GM12878 (cell line): ENCODE measurements around the gene ANAPC15. TPM values are rescaled to one million over a fixed set of nuclear protein-coding genes. Genes with fewer than 3 reads are reported as not detected.

ENCODE experiments used
- BHLHE40 ChIP-seq, 2 experiments: fragments of 450-650 bp in 1 of 2; IDR thresholded peaks; 2 replicates each; pipeline ENCODE4 v1.6.1; 2011 to 2017; ENCODE audit warnings: low read depth in 2 of 2, borderline replicate concordance in 1 of 2, improper control_type of control experiment in 1 of 2, low read length in 1 of 2, mild to moderate bottlenecking in 1 of 2
- CBX5 ChIP-seq: sonication (generic); IDR thresholded peaks from 2 replicates; pipeline ENCODE4 v1.6.1; 2016; ENCODE audit warnings: low read depth, moderate library complexity, mild to moderate bottlenecking, inconsistent platforms
- CEBPB ChIP-seq, 2 experiments: fragments of 150-350 bp in 1 of 2; IDR thresholded peaks; 2 replicates each; pipeline ENCODE4 v1.6.1; 2012 to 2014; ENCODE audit warnings: low read depth in 2 of 2, low read length in 2 of 2, borderline replicate concordance in 1 of 2, inconsistent platforms in 1 of 2
- EZH2 ChIP-seq: IDR thresholded peaks from 2 replicates; pipeline ENCODE4 v1.6.1; 2012; ENCODE audit warnings: low read depth, mild to moderate bottlenecking, control low read depth, inconsistent platforms, low read length, borderline replicate concordance; ENCODE audit not compliant: control insufficient read depth
- HDAC6 ChIP-seq: fragments of 200-600 bp; sonication (generic); IDR thresholded peaks from one replicate; pipeline ENCODE4 v1.8.0; 2017; ENCODE audit warnings: antibody characterized with exemption; ENCODE audit not compliant: unreplicated experiment
- IKZF2 ChIP-seq, 2 experiments: fragments of 450-650 bp; IDR thresholded peaks; 2 replicates each; pipeline ENCODE4 v1.6.1; 2017; ENCODE audit warnings: mild to moderate bottlenecking in 2 of 2, moderate library complexity in 2 of 2
- IRF4 ChIP-seq: IDR thresholded peaks from 2 replicates; pipeline ENCODE4 v1.6.1; 2011; ENCODE audit warnings: low read depth, low read length
- KAT2A ChIP-seq: conservative IDR thresholded peaks from 2 replicates; pipeline ENCODE4 v1.6.1; 2011; ENCODE audit warnings: low read depth, low read length; ENCODE audit not compliant: control insufficient read depth
- MAX ChIP-seq: IDR thresholded peaks from 2 replicates; pipeline ENCODE4 v1.6.1; 2012; ENCODE audit warnings: low read depth, low read length, improper control_type of control experiment
- MYC ChIP-seq: IDR thresholded peaks from 2 replicates; pipeline ENCODE4 v1.6.1; 2011; ENCODE audit warnings: mild to moderate bottlenecking, low read length, moderate library complexity, inconsistent platforms; ENCODE audit not compliant: insufficient read depth, insufficient replicate concordance, insufficient read length, severe bottlenecking
- RB1 ChIP-seq: fragments of 450-650 bp; formaldehyde crosslinking; IDR thresholded peaks from 2 replicates; pipeline ENCODE4 v1.6.1; 2017; ENCODE audit warnings: mild to moderate bottlenecking, borderline replicate concordance
- SREBF2 ChIP-seq: IDR thresholded peaks from 2 replicates; pipeline ENCODE4 v1.6.1; 2012; ENCODE audit warnings: mild to moderate bottlenecking, low read length
- SRF ChIP-seq, 2 experiments: IDR thresholded peaks; 2 replicates each; pipeline ENCODE4 v1.6.1; 2011; ENCODE audit warnings: low read depth in 2 of 2, low read length in 2 of 2, mild to moderate bottlenecking in 1 of 2, moderate library complexity in 1 of 2
- YBX1 ChIP-seq: fragments of 450-650 bp; IDR thresholded peaks from 2 replicates; pipeline ENCODE4 v1.6.1; 2016; ENCODE audit warnings: antibody characterized with exemption
- ZBTB33 ChIP-seq: fragments of 450-650 bp; IDR thresholded peaks from 2 replicates; pipeline ENCODE4 v1.6.1; 2017; ENCODE audit warnings: mild to moderate bottlenecking
- ZBTB4 ChIP-seq: fragments of 450-650 bp; formaldehyde crosslinking; IDR thresholded peaks from 2 replicates; pipeline ENCODE4 v1.4.0; 2022; ENCODE audit warnings: mild to moderate bottlenecking, moderate library complexity
- ZNF24 ChIP-seq: fragments of 450-650 bp; IDR thresholded peaks from 2 replicates; pipeline ENCODE4 v1.6.1; 2017; ENCODE audit warnings: antibody characterized with exemption, mild to moderate bottlenecking
- ZZZ3 ChIP-seq: IDR thresholded peaks from 2 replicates; pipeline ENCODE4 v1.6.1; 2011; ENCODE audit warnings: low read depth; ENCODE audit not compliant: control insufficient read depth, insufficient read length
- polyA plus RNA-seq, 11 experiments: library from polyadenylated mRNA; depleted of rRNA in 4 of 11; unstranded in 6 of 11; stranded (reverse) in 5 of 11; fragments of >200 nt; fragmentation: Nextera tagmentation in 4 of 11; fragmentation: Illumina TruSeq in 1 of 11; extraction: Ambion mirVana in 4 of 11; extraction: Trizol in 1 of 11; gene quantifications; 1 replicate in 1 of 11; 2 replicates in 10 of 11; pipeline versions ENCODE4 v1.2.1 to v1.2.3, GENCODE V29; 2011 to 2016; ENCODE audit warnings: inconsistent platforms in 2 of 11, missing spikeins in 2 of 11, low read depth in 1 of 11
- total RNA-seq, 4 experiments: library from RNA; depleted of rRNA in 3 of 4; stranded (reverse); fragments of >200 nt in 3 of 4; fragmentation: Illumina TruSeq in 1 of 4; extraction: Trizol in 1 of 4; gene quantifications; 2 replicates each; pipeline versions ENCODE4 v1.2.1 to v1.2.3, GENCODE V29; 2013 to 2021
- TF ChIP-seq, protein P1 (sequence below): IDR thresholded peaks from 2 replicates; pipeline ENCODE4 v1.6.1; 2011; ENCODE audit warnings: mild to moderate bottlenecking, low read depth, low read length, moderate library complexity; ENCODE audit not compliant: insufficient replicate concordance

The ANAPC15 gene
- total and polyA plus RNA-seq, 10 of the 15 experiments (the other 5 are each of a cell fraction or from before 2014, with no cell fraction given), result 83.4 to 372 (median 103) TPM

- peak; percentile 59 for TF ChIP-seq MAX
- peak; percentile 42 to 97 for TF ChIP-seq SRF (IDR thresholded peaks at IDR 0.05; ENCODE audit: low read depth in 2 of 2, low read length in 2 of 2)
- TF ChIP-seq IRF4, result no peak
- peak; percentile 38 to 77; a peak in 2 of 4 replicates for TF ChIP-seq BHLHE40 (IDR thresholded peaks at IDR 0.05; ENCODE audit: borderline replicate concordance in 1 of 2, low read depth in 2 of 2, low read length in 1 of 2)
- no peak for TF ChIP-seq ZBTB33
- TF ChIP-seq IKZF2 (IDR thresholded peaks at IDR 0.05), result no peak
- TF ChIP-seq ZZZ3, result no peak
- peak; percentile 5 for TF ChIP-seq MYC
- TF ChIP-seq ZBTB4 (CRISPR knock-in tag), result no peak
- TF ChIP-seq, protein P1, sequence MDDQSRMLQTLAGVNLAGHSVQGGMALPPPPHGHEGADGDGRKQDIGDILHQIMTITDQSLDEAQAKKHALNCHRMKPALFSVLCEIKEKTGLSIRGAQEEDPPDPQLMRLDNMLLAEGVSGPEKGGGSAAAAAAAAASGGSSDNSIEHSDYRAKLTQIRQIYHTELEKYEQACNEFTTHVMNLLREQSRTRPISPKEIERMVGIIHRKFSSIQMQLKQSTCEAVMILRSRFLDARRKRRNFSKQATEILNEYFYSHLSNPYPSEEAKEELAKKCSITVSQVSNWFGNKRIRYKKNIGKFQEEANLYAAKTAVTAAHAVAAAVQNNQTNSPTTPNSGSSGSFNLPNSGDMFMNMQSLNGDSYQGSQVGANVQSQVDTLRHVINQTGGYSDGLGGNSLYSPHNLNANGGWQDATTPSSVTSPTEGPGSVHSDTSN, result peak; percentile 96
- TF ChIP-seq YBX1, result no peak
- TF ChIP-seq KAT2A, result no peak
- TF ChIP-seq RB1, result no peak
- TF ChIP-seq CBX5, result no peak
- TF ChIP-seq SREBF2, result peak; percentile 51; the same call in 1 of the 2 replicates
- no peak for TF ChIP-seq EZH2
- TF ChIP-seq ZNF24, result no peak; the same call in 1 of the 2 replicates
- no peak for TF ChIP-seq CEBPB (IDR thresholded peaks at IDR 0.05; ENCODE audit: borderline replicate concordance in 1 of 2, low read depth in 2 of 2, low read length in 2 of 2)
- no peak for TF ChIP-seq HDAC6
Measured at GRCh38 chr11:72112143-72112977, at the start of gene ANAPC15 (continued).
